Stimulated activated CD8-positive, alpha-beta memory T cell treated with anti-CD3 and anti-CD28 coated beads, Interleukin-15, amount 100 ng/mL, for 1 hour (primary cell): ENCODE data around the gene HAO2.

Experiments
- DNase-seq: peaks from one replicate; pipeline ENCODE4 v3.0.0-alpha.2; 2020; ENCODE audit warnings: low read depth

The HAO2 gene

DNA sequence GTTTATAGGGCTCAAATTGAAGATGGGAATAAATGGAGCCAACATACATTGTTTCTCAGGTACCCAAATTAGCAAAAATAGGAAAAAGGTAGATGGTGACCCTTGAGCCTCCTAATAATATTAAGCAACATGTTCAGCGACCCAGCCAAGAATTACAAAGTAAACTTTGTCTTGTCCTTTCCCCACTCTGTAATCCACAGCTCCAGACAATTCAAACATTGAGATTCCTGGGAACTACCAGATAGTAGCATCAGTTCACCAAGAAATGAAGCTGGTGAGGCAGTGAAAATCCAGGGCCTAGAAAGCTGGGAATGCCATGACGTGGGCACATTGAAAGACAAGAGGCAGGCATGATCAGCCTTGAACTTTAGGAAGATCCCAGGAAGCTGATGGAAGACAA lies 11.7 kb downstream of the HAO2 start:
- DNase-seq = no peak

DNA sequence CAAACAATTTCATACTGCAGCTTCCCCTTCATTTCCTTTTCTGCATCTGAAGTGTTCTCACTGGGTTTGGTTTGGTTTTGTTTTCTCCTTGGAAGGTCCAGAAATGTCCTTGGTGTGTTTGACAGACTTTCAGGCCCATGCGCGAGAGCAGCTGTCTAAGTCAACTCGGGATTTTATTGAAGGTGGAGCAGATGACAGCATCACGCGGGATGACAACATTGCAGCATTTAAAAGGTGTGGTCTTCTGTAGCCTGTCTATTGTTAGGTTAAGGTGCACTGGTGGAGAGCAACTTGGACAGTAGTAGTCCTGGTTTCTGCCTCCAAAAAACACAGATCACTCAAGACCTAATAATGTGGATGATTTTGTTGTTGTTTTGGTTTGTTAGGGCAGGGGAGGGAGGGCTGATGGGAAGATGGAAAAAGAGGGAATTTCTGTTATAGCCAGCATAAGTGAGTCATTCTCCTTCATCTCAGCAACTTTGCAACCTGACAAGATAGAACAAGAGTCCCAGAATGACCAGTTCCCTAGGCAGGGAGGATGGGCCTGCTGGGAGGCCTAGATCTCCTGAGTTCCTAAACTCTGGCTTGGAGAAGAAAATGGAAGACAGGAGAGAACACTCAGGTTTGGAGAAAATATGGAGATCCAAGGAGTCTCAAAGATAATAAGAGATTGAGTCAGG lies 12.5 kb downstream of the HAO2 start:
- DNase-seq = no peak

DNA sequence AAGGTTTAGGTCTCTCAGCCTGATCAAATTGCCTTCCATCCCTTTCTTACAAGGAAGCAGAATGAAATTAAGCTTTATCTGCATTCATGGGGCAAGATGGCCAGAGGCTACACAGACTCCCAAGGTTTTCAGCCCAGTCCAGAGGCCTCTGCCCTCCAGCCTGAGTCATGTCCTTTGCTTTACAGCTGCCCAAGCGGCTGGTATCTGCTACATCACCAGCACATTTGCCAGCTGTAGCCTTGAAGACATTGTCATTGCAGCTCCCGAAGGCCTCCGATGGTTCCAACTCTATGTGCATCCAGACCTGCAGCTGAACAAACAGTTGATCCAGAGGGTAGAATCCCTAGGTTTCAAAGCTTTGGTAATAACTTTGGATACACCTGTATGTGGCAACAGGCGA lies 16.0 kb downstream of the HAO2 start:
- DNase-seq = no peak

DNA sequence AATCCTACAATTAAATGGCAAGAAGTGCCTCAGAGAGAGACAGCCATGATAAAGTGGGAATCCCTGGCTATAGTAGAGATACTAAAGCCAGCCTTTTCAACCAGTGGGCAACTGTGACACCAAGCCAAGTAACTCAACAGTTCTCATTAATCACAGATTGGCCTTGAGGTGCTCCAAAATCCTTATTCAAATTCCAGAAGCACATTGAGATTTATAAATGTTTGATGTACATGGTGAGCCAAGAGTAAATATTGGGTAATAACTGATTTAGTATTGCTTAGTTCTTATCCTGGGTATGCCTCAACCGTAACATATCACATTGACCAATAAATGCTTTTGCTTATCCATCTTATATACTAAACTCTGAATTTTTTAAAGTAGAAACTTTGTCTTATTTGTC lies 17.1 kb downstream of the HAO2 start:
- no peak for DNase-seq

DNA sequence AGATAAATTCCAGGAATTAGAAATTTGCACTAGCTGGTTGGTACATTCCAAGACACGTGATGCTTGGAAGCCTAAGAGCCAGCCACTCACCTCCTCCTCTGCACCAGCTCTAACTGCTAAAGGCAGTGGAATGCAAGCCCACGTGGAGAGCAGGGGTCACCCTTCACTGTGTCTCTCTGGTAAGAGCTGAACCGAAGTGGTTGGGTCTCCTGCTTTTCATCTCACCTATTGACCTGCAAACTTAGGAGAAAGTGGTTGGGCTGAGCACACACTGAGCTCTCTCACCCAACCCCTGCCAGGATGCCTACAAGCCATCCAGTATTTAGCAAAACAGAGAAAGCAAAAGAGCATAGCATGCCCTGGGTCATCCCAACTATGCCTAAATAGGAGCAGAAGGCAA lies 19.3 kb downstream of the HAO2 start:
- no peak for DNase-seq

DNA sequence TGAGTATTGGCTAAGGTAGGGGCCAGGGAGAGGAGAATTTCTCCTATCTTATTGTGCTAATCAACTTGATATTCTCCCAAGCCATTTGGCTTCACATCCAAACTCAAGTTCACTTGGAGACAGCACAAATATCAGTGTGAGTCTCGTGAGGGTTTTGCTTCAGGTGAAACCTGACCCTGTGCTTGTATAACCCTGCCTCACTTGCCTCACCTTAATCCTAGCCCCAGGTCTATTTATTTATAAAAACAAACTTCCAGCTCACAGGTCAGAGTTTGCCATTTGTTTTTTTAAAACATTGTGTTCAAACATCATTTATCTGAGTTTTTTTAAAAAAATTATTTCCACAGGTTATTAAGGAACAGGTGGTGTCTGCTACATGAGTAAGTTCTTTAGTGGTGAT lies 19.9 kb downstream of the HAO2 start:
- no peak for DNase-seq

DNA sequence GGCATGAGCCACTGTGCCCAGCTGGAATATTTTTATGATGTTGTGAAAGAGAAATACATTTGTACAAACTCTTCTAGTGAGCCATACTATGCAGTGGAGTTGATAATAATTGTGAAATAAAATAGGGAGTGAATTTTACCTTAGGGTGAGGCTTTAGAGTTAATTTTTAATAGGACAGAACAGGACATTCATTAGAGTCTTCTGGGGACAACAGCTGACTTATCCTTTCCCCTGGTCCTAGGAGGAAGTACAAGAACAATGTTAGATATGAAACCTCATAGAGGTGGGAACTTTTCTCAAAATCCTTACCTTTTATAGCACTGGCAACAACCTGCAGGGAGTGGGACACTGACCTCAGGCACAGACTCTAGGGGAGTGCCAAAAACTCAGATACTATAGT lies 21.9 kb downstream of the HAO2 start:
- no peak for DNase-seq

DNA sequence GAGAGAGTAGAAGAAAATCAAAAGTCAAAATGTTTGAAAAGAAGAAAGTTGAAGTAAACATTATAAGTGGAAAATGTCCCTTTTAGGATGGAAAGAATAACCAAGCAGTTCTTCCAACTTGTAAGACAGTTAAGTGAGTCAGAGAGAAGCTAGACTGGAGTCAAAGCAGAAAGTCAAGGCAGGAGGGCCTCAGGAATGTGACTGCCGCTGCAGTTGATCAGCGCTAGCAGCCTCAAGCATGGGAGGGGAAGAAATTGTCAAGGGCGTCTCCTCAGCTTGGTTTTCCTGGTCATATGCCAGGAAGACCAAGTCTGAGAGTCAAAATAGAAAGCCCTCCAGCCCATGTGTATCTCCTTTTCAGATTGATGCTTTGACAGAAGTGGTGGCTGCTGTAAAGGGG lies 23.2 kb downstream of the HAO2 start:
- DNase-seq = no peak

DNA sequence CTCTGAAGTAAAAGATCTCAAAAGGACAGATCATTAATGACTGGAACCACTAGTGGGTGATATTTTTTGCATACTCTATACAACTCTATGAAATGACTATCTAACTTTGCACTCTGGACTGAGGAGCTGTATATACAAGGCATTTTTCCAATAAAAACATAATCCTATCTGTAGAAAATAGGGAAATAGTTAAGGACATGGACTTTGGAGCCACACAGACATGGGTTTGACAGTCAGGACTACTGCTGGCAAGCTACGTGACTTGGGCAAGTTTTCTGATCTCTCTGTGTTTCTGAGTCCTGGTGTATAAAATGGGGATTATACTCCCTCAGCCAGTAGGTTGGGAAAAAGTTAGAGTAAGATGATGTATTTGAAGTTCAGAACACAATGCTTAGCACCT lies 25.5 kb downstream of the HAO2 start:
- DNase-seq = no peak

DNA sequence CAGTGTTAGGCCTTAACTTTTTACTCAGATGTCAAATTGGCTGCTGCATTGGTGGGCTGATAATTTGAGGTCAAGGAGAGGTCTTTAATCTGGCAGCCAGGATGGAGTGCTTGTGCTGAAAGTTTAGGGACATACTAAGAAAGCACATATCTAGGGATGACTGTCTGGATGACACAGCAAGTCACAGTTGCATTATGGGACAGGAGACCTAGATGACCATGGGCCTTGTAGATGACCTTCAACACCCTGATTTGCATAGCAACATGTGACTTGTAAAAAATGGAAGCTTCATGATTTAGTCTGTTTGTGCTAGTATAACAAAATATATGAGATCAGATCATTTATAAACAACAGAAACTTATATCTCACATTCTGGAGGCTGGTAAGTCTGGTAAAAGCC lies 28.4 kb downstream of the HAO2 start:
- DNase-seq = no peak

DNA sequence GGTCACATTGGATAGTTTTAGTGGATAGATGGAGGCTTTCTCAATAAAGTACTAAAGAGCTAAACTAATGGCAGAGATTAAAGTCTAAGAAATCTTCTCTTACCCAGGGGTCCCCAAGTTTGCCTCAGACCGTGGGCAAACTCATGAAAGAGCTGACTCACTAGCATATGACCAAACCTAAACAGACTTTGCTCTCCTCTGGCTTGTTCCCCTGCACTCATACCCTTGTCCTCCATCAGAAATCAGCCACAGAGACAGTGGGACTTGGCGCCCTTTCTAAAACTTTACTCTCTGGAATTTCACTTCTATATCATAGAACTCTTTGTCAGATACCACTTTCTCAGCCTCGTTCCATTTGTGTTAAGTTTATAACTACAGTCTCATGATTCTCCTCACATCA lies 29.4 kb downstream of the HAO2 start:
- DNase-seq = no peak

DNA sequence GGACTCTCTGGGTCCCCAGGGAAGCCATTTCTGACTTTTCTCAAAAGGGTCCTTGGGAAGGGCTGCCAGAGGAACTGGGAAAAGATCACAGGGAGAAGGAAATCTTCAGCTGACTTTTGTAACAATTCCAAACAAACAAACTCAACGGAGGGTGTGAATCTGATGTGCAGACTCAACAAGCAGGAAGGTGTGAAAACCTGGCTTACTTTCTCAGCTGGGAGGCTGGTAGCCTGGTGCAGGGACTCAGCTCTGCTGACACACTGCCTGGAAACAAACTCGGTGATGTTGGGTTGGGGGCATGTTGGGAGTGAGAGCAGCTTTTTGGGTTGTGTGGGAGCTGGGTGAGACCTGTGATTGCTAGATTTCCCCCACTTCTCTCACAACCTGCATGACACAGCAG lies 36.2 kb downstream of the HAO2 start:
- DNase-seq = no peak

DNA sequence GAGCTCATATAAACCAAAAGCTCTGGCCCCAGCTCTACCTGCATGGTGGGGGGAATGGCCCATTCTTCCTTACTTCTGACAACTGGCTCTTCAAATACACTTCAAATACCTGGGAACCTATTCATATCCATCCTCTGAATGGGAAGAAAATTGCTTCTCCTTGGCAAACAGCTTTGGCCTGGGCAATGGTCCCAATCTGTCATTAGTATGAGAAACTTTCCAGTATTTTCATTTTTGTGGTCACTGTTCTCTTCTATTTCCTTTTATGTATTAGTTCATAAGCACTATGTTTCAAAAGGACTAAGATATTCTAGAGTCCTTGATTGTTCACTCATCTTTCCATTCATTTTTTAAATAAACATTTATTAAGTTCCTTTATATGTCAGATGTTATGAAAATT lies 41.1 kb downstream of the HAO2 start:
- no peak for DNase-seq

DNA sequence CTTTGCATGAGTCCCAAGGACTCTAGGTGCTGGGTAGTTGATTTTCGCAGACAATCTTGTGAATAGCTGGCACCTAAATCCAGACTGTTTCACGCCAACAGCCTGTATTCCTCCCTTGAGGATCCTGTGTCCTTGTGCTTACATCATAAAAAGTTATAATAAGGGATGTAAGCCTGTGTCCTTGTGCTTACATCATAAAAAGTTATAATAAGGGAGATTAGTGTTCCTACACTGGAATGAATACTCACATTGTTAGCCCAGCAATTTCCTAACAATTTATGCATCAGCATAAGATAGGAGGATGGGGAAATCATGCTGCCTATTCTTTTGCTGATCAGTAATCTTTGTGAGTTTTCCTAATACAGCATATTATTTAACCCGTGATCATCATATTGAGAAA lies 42.4 kb downstream of the HAO2 start:
- no peak for DNase-seq

DNA sequence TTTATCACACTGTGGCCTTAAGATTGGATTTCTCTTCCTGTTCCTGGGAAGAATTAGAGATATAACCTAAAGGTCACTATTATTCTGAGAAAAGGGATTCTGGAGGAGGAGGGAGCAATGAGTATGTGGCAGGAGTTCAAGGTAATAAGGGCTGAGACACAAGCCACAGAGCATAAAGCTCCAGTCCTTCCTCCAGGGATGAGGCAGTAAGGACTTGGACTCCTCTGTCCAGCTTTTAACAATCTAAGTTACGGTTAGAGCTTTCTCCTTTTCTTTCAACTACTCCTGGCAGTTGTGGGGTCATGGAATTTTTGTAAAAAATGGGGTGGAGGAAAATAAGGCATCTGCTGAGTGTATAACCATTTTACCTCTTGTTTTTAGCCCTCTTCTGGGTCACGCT lies 46.4 kb downstream of the HAO2 start, which contains the start of gene HSD3B2:
Gene HSD3B2, plus strand, starts transcription at position 201 of the 400 bp plus-strand sequence. CDS start 270 bp downstream, outside the sequence.
- no peak for DNase-seq

DNA sequence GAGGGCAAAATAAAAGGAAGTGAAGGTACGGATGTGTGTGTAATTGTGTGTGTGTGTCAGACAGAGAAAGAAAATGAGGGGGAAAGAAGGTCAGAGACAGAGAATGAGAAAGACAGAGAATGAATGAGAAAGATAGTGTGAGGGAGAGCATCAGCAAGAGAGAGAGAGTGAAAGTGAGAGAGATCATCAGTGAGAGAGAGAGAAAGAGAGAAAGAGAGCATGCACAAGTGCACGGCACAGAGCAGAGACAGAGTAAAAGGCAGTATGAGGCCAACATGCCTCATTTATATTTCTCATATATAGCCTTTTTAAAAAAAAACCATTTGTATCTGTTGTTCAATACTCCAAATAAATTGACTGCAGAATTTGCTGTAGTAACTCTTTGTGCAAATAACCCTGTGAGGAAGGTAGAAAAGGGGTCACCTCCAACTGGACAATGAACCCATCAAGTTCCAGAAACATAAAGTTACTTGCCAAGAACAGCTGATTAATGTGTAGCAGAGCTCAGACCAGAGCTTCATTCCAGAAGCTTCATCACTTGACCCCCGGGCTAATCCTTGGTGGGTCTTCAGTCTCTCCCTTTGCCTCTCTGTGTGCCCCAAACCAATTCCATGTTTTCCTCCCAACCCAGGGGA lies 47.5 kb downstream of the HAO2 start:
- DNase-seq = no peak

DNA sequence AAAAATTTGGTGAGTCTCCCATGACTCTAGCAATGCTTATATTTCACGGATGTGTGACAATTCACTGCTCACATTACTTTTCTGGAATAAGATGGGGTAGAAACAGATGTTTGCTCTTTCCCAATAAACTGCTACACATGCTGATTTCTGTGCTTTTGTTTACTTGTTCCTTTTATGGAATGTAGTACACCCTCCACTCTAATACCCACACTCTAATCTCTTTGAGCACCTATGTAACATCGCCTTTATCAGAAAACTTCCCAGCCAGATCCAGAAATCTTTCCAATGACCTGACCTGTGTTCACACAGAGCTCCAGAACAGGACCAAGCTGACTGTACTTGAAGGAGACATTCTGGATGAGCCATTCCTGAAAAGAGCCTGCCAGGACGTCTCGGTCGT lies 50.5 kb downstream of the HAO2 start:
- DNase-seq = no peak

DNA sequence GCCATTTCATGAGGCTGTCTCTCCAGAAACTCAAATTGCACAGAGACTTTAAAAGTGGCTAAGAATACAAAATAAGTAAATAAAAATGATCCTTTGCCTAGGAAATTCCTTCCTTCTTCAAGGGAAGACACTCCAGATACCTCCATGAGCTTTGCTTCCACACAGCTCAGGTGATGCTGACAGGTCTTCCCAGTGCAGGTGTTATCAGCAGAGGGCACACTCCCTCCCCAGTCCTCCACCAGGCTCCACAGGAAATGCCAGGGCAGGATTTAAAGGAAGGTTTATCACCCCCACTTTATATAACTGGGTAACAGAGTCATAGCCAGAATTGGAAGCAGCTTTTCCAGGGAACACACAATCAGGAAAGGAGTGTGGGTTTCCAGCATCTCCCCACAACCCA lies 52.1 kb downstream of the HAO2 start:
- DNase-seq = no peak

DNA sequence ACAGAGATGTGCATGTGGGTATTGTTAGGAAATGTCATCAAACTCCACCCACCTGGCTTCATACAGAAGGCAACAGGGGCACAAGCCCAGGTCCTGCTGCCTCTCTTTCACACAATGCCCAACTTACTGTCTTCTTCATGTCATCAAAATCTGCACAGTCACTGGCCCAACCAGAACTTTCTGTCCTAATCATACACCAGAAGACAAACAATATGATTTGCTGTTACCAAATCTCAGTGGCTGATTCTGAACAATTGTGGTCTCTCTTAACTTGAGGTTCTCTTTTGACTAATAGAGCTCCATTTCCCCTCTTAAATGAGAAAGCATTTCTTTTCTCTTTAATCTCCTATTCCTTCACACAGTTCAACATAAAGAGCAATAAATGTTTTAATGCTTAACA lies 54.0 kb downstream of the HAO2 start:
- DNase-seq = no peak

DNA sequence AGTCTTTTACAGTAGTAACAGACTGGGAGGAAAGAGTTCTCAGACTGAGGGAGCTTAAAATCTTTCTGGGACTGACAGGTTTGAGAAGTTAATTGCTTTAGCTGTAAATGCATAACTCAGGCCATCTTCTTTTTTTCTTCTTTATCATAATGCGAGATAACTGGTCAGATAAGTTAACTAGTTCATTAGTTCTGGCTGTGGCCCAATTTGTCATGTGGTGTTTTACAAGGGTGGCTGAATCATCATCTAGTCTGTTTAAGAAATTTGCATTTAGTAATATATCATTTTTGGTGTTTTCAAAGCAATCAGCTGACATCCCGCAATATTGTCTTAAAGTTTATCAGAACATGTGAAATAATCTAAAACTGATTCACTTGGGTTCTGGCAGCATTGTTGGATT lies 60.4 kb downstream of the HAO2 start:
- DNase-seq = no peak

DNA sequence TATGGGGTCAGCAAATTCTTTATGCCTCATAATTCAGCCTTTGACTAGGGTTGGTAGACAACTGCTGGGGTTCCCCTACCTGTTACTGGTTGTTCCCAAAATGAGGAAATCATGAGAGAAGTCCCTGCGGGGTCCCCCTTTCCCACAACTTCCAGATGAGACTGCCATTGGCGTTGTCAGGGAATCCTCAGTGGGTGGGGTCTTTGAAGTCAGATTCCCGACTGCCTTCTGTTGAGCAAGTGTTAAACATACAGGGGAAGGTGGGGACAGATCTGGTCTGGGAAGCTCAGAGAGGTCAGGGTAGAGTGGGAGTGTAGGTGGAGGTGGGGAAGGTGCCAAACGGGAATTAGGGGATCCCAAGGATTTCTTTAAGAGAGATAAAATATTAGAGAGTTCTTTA lies 61.1 kb downstream of the HAO2 start:
- DNase-seq = no peak

DNA sequence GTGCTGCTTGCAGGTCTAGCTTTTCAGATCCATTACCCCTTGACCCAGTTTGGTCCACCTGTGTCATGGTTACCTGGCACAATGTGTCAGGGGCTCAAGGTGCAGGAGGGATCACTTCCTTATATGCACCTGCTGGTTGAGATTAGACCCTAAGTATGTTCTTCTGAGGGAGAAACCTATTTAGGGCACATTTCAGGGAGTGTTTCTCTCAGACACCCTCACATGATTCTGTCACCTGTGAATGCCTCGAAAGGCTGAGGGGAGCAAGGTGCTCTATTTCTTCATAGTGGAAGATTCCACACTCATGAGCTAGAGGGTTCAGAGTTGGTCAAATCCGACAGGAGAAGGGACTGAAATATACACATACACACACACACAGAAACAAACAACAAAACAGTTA lies 61.9 kb downstream of the HAO2 start:
- DNase-seq = no peak

DNA sequence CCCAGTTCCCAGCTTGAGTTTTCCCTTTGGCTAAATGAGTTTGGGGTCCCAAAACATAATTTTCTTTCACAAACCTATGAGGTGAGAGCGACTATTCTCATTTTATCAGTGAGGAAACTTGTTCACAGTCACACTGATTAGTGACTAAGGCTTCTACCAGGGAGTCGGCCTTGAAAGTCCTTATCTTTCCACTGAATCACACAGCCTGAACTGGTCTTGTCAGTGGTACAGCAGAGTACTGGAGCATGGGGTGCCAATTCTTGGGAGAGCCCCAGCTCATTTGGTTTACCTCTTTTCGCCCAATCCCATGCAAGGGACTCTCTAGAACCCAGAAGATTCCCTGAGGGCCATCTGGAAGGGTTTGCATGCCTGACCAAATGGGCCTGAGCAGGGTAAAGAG lies 63.3 kb downstream of the HAO2 start:
- DNase-seq = no peak

DNA sequence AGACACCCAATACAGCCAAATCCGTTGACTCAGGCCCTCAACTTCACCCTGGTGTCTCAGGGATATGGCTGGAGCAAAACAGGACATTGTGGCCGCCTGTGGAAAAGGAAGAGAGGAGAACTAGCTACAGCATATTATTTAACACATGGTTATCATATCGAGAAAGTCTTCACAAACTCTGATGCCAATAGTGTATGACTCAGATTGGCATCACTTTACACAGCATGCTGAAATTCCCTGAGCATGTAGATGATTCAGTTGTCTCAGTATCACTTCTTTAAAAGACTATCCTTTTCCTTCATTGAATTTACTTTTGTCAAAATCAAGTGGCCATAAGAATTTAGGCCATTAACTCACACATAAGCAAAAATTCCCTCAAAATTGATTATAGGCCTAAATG lies 66.5 kb downstream of the HAO2 start:
- no peak for DNase-seq
